Erythroblast (primary cell): ENCODE measurements around the gene KIF1A.

ENCODE experiments used
- GATA1 ChIP-seq: IDR thresholded peaks from 2 replicates; pipeline ENCODE4 v1.6.1; 2011; ENCODE audit warnings: low read depth, mild to moderate bottlenecking, control low read depth, low read length, moderate library complexity
- POLR2A ChIP-seq: IDR thresholded peaks from 2 replicates; pipeline ENCODE4 v1.6.1; 2011; ENCODE audit warnings: mild to moderate bottlenecking, low read length

- TF ChIP-seq POLR2A (no peak), GATA1 (no peak)
These were observed 36.9 kb downstream of the KIF1A start for GRCh38 chr2:240782886-240783818.
